ENCODE results near the gene TMEM61.

- TF ChIP-seq POLR2AphosphoS5 (IDR thresholded peaks at IDR 0.05; ENCODE audit: borderline replicate concordance, low read depth, low read length) (no peak), EZH2 (IDR thresholded peaks at IDR 0.05) (no peak)
Observed at GRCh38 chr1:54976747-54977146, 3.7 kb upstream of the TMEM61 start.
